Muscle layer of duodenum (tissue), 2 donors: ENCODE data around the gene TMEM52.

Experiments
- H3K27ac ChIP-seq: one replicate; pipeline ENCODE4 v1.7.0; 2013; ENCODE audit warnings: mild to moderate bottlenecking, low read length
- H3K27me3 ChIP-seq: one replicate; pipeline ENCODE4 v1.7.0; 2013; ENCODE audit warnings: low read depth, mild to moderate bottlenecking, control low read depth, low read length
- H3K36me3 ChIP-seq, 2 donors: one replicate each; pipeline ENCODE4 v1.7.0; 2013; ENCODE audit warnings: low read length in 2 of 2, control low read depth in 1 of 2, mild to moderate bottlenecking in 1 of 2; ENCODE audit not compliant: insufficient read depth in 2 of 2, control insufficient read depth in 1 of 2
- H3K4me1 ChIP-seq, 2 donors: one replicate each; pipeline ENCODE4 v1.7.0; 2013; ENCODE audit warnings: low read length in 2 of 2, mild to moderate bottlenecking in 2 of 2, control low read depth in 1 of 2, moderate library complexity in 1 of 2; ENCODE audit not compliant: insufficient read depth in 2 of 2, control insufficient read depth in 1 of 2
- H3K4me3 ChIP-seq, 2 donors: one replicate each; pipeline ENCODE4 v1.7.0; 2013; ENCODE audit warnings: low read length in 2 of 2, low read depth in 1 of 2, mild to moderate bottlenecking in 1 of 2
- H3K9me3 ChIP-seq, 2 donors: one replicate each; pipeline ENCODE4 v1.7.0; 2013; ENCODE audit warnings: low read length in 2 of 2, control low read depth in 1 of 2, mild to moderate bottlenecking in 1 of 2; ENCODE audit not compliant: control insufficient read depth in 1 of 2
- donor health status: healthy.

Gene TMEM52

GRCh38 chr1:1895060-1895418 lies 24.0 kb downstream of the TMEM52 start:
- peak overlapping the region; percentile 33 for H3K27ac ChIP-seq
- H3K4me3 ChIP-seq, result no peak overlapping the region
- H3K9me3 ChIP-seq, result no peaks in the 10 kb centered on the region
- H3K27me3 ChIP-seq, result peaks cover 4% of the 10 kb centered on the region
- peaks cover 0 to 19% of the 10 kb centered on the region in 2 donors for H3K4me1 ChIP-seq
- no peaks in the 10 kb centered on the region for H3K36me3 ChIP-seq

GRCh38 chr1:1894354-1895059 lies 24.6 kb downstream of the TMEM52 start:
- Histone ChIP-seq H3K4me3 (no peak overlapping the region), H3K27me3 (peaks cover 4% of the 10 kb centered on the region), H3K27ac (peak overlapping the region; percentile 33), H3K4me1 (peaks cover 0 to 19% of the 10 kb centered on the region in 2 donors), H3K9me3 (no peaks in the 10 kb centered on the region), H3K36me3 (no peaks in the 10 kb centered on the region)

DNA sequence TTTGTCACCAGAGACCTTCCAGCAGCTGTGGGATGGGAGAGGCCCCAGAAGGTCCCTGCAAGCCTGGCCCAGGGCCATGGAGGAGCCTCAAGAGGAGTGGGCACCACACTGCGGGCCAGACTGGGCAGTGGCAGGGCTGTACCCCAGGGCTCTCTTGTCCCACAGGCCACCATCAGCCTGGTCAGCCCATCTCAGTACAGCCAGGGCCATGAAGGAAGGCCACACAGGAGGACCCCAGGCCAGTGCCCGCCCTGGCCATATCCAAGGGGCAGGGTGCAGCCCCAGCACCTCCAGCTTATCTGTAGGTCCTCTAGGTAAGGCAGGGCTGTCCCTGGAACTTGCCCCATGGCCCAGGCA lies 25.1 kb downstream of the TMEM52 start:
- peaks cover 4% of the 10 kb centered on the region for H3K27me3 ChIP-seq
- H3K9me3 ChIP-seq, result no peaks in the 10 kb centered on the region
- H3K27ac ChIP-seq, result peak overlapping the region; percentile 23
- no peak overlapping the region for H3K4me3 ChIP-seq
- H3K36me3 ChIP-seq, result no peaks in the 10 kb centered on the region
- peaks cover 3 to 24% of the 10 kb centered on the region in 2 donors for H3K4me1 ChIP-seq

GRCh38 chr1:1893291-1893985 lies 25.6 kb downstream of the TMEM52 start:
- Histone ChIP-seq H3K36me3 (no peaks in the 10 kb centered on the region), H3K27ac (peak overlapping the region; percentile 23), H3K4me3 (no peak overlapping the region), H3K9me3 (no peaks in the 10 kb centered on the region), H3K27me3 (peaks cover 4% of the 10 kb centered on the region), H3K4me1 (peaks cover 7 to 30% of the 10 kb centered on the region in 2 donors)

DNA sequence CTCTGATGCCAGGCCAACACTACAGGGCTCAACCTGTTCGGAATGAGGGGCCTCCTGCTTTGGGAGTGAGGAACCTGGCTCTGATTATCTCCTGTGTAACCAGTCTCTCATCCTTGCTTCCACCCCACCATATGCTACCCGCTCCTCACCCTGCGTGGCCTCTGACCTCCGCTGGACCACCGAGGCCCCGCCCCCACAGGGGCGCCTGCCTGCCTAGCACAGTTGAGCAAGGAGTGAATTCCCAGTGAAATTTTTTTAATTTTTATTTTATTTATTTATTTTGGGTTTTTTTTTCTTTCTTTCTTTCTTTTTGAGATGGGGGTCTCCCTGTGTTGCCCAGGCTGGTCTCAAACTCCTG lies 26.3 kb downstream of the TMEM52 start:
- Histone ChIP-seq H3K4me3 (peak overlapping the region; percentile 66 to 73), H3K27me3 (peaks cover 4% of the 10 kb centered on the region), H3K36me3 (no peaks in the 10 kb centered on the region), H3K4me1 (peaks cover 7 to 37% of the 10 kb centered on the region in 2 donors), H3K9me3 (no peaks in the 10 kb centered on the region), H3K27ac (peak overlapping the region; percentile 78)

- no peaks in the 10 kb centered on the region for H3K9me3 ChIP-seq
- no peaks in the 10 kb centered on the region for H3K36me3 ChIP-seq
- H3K4me1 ChIP-seq, result peaks cover 7 to 41% of the 10 kb centered on the region in 2 donors
- H3K27me3 ChIP-seq, result peaks cover 4% of the 10 kb centered on the region
- peak overlapping the region; percentile 66 to 73 for H3K4me3 ChIP-seq
- H3K27ac ChIP-seq, result peak overlapping the region; percentile 78
These were observed 26.9 kb downstream of the TMEM52 start for GRCh38 chr1:1892079-1892762.

DNA sequence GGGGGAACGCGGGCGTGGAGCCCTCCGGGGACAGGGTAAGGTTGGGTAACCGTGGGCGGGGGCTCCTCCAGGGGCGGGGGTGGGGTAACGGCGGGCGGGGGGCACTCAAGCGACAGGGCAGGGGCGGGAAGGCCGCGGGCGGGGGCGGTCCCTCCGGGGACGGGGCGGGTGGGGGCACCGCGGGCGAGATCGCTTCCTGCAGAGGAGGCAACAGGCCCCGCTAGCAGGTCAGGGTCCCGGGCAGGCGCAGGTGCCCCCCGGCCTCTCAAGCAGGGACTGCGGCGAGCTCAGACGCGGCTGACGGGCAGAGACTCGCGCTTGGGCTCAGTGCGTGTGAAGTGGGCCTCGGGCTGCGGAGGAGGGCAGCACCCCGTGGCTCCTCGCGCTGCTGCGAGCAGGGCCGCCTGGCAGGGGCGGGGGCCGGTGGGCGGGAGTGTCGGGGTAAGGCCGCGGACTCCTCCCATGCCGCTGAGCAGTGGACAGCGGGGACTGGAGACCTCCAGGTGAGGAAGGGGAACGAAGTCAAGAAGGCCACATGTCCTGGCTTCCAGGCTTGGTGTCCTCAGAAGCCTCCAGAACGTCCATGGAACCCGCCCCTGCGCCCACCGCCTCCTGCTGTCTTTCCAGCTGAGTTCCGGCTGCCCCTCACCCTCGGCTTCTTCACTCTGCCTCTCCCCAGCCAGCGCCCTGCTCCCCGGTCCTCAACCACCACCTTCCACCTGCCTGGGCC lies 27.6 kb downstream of the TMEM52 start:
- Histone ChIP-seq H3K4me1 (peaks cover 7 to 45% of the 10 kb centered on the region in 2 donors), H3K27ac (peak overlapping the region; percentile 78), H3K9me3 (no peaks in the 10 kb centered on the region), H3K4me3 (peak overlapping the region; percentile 66 to 73), H3K36me3 (no peaks in the 10 kb centered on the region), H3K27me3 (peaks cover 4% of the 10 kb centered on the region)

DNA sequence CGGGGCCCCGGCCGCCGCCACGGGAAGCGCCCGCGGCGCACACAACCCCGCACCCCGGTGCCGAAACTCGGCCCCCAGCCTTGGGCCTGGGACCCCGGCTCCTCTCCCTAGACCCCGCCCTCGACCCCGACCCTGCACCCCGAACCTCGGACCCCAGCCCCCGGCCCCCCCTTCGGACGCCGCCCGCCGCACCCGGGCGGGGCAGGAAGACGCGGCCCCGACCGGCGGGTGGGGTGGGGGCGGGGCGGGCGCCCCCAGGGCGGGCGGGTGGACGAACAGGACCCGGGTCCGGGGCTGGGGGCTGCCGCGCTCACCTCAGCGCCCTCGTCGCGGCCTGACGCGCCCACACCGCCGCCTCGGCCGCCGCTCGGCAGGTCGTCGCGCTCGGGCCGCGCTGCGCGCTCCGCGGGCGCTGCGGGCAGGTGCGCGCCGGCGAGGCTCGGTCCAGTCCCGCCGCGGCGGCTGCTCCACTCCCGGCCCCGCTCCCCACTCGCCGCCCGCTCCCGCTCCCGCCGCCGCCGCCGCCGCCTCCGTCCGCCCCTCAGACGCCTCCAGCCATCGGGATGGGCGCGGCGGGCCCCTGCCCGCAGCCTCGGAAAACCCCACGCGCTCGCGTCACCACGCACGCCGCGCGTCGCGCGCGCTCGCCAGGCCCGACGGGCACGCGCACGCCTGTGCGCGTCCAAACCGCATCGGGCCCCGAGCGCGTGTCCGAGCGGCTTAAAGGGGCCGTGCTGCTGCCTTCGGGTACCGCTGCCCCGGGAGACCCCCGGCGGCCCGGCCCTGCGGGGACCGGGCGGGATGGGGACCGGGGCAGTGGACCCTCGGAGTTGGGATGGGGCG lies 28.4 kb downstream of the TMEM52 start, which contains the start of gene GNB1:
GNB1 (minus strand) TSS at position 582 of the 843 bp plus-strand sequence. CDS start 65,634 bp downstream, outside the sequence.
- Histone ChIP-seq H3K4me1 (peaks cover 7 to 50% of the 10 kb centered on the region in 2 donors), H3K27me3 (no peaks in the 10 kb centered on the region), H3K4me3 (peak within 1 kb of the TSS; percentile 78 to 88), H3K27ac (peak within 1 kb of the TSS; percentile 78), H3K36me3 (no peaks in the 10 kb centered on the region), H3K9me3 (no peaks in the 10 kb centered on the region)

DNA sequence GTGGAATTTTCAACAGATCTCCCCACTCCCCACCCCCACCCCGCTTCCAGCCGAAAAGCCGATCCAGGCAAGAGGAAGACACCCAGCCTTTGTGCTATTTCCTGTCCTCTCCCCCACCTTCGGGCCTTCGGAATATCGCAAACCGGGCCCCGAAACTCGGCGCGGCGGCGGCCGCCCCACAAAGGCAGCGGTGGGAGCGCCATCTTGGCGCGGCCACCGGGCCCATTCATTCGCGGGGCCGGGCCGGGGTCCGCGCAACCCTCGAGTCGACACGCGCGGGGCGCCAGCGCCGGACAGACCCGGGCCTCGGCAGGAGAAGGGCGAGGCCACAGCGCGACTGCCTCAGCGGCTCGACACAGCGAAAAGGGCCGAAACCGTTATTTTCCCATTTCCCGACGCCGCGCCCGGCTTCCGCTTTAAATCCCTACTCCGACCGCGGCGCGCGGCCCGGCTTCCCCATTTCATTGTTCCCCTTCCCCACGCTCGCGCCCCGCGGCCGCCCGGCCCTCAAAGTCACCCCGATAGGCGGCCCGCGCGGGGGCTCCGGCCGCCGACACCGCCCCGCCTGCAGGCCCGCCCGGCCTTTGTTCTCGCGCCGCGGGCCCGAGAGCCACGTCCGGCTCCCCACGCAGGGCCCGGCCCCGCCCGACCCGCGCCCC lies 29.1 kb downstream of the TMEM52 start:
- H3K4me3 ChIP-seq, result peak overlapping the region; percentile 78 to 88
- H3K9me3 ChIP-seq, result no peaks in the 10 kb centered on the region
- H3K27me3 ChIP-seq, result no peaks in the 10 kb centered on the region
- H3K27ac ChIP-seq, result peak overlapping the region; percentile 74
- no peaks in the 10 kb centered on the region for H3K36me3 ChIP-seq
- H3K4me1 ChIP-seq, result peaks cover 7 to 48% of the 10 kb centered on the region in 2 donors

DNA sequence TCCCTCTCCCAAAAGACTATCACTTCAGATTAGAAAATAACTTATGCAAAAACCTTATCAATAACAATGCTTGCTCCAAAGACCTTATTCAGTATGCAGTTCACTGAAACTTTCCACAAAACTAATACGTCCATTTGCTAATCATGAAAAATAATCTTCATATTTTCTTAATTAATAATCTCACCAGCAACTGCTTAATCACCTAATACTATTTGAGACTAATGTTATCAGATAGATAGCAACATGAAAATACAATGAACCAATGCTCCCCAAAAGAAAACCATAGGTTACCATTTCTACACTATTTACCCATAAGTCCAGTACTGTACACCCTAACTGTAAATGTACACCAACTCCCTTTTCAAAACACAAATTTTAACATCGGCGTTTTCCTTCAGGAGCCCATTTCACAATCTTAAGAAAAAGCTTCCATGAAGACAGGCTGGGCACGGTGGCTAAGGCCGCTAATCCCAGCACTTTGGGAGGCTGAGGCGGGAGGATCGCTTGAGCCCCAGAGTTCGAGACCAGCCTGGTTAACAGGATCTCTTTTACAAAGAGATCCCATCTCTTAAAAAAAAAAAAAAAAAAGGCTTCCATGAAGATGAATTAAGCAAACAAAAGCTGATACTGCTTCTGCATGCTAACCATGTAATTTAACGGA lies 29.9 kb downstream of the TMEM52 start:
- H3K4me3 ChIP-seq, result peak overlapping the region; percentile 78 to 88
- no peaks in the 10 kb centered on the region for H3K36me3 ChIP-seq
- H3K27ac ChIP-seq, result peak overlapping the region; percentile 74
- H3K4me1 ChIP-seq, result peaks cover 7 to 41% of the 10 kb centered on the region in 2 donors
- no peaks in the 10 kb centered on the region for H3K27me3 ChIP-seq
- no peaks in the 10 kb centered on the region for H3K9me3 ChIP-seq
